OCI-LY7 (cell line): ENCODE data around the gene ARL8B. TPM values are rescaled to one million over a fixed set of nuclear protein-coding genes. Genes with fewer than 3 reads are reported as not detected.

Experiments used
- BruUV-seq: library from RNA; stranded (reverse); fragments of 400-500 nt; replicated peaks from 2 replicates; lab custom pipeline; 2021; lab: Mats Ljungman, UMichigan
- CTCF ChIA-PET: fragments of 300-600 bp; sonication (Branson Sonifier 250); formaldehyde crosslinking; loops from one replicate; lab custom pipeline; 2022; ENCODE audit warnings: antibody characterized with exemption; ENCODE audit not compliant: unreplicated experiment; lab: Charles Lee
- POLR2A ChIA-PET: fragments of 300-600 bp; sonication (Branson Sonifier 250); formaldehyde crosslinking; loops from one replicate; lab custom pipeline; 2022; ENCODE audit warnings: antibody characterized with exemption; lab: Charles Lee
- DNase-seq: peaks from one replicate; pipeline ENCODE4 v3.0.0-alpha.2; 2015; ENCODE audit warnings: low spot score
- H2AFZ ChIP-seq: fragments of 200-600 bp; sonication (generic), shearing (Covaris generic); 2 replicates; pipeline ENCODE4 v1.6.1; 2014; ENCODE audit warnings: mild to moderate bottlenecking, antibody characterized with exemption, low read length, moderate library complexity
- H3K27ac ChIP-seq: fragments of 200-600 bp; sonication (generic); 2 replicates; pipeline ENCODE4 v1.5.1; 2014; ENCODE audit warnings: mixed run types, low read depth, mild to moderate bottlenecking, moderate library complexity, low read length, inconsistent platforms; ENCODE audit not compliant: poor library complexity, severe bottlenecking
- H3K36me3 ChIP-seq: fragments of 200-600 bp; sonication (generic); 2 replicates; pipeline ENCODE4 v1.6.1; 2014; ENCODE audit warnings: mild to moderate bottlenecking, antibody characterized with exemption, low read length, moderate library complexity, mixed read lengths; ENCODE audit not compliant: insufficient read depth
- H3K4me1 ChIP-seq: fragments of 200-600 bp; sonication (generic); 2 replicates; pipeline ENCODE4 v1.5.1; 2014; ENCODE audit warnings: mild to moderate bottlenecking, low read length; ENCODE audit not compliant: insufficient read depth, poor library complexity, severe bottlenecking
- H3K4me2 ChIP-seq: fragments of 200-600 bp; sonication (generic); 2 replicates; pipeline ENCODE4 v1.6.1; 2014; ENCODE audit warnings: mild to moderate bottlenecking, low read length
- H3K4me3 ChIP-seq: fragments of 200-600 bp; sonication (generic); 2 replicates; pipeline ENCODE4 v1.5.1; 2014; ENCODE audit warnings: mild to moderate bottlenecking, low read depth, low read length; ENCODE audit not compliant: poor library complexity, severe bottlenecking
- H3K79me2 ChIP-seq: fragments of 200-600 bp; sonication (generic); 2 replicates; pipeline ENCODE4 v1.6.1; 2016; ENCODE audit warnings: low read depth, mild to moderate bottlenecking, low read length, moderate library complexity, mixed read lengths; ENCODE audit not compliant: insufficient read depth
- H3K9me2 ChIP-seq: fragments of 200-600 bp; sonication (generic); 2 replicates; pipeline ENCODE4 v1.6.1; 2016; ENCODE audit warnings: mild to moderate bottlenecking, low read length, mixed read lengths; ENCODE audit not compliant: insufficient read depth
- H3K9me3 ChIP-seq: fragments of 200-600 bp; sonication (generic); 2 replicates; pipeline ENCODE4 v1.6.1; 2014; ENCODE audit warnings: mild to moderate bottlenecking, mixed run types, low read length, mixed read lengths
- H4K20me1 ChIP-seq: fragments of 200-600 bp; sonication (generic); 2 replicates; pipeline ENCODE4 v1.6.1; 2014; ENCODE audit warnings: mild to moderate bottlenecking, antibody characterized with exemption, low read length, moderate library complexity, mixed read lengths; ENCODE audit not compliant: insufficient read depth
- EZH2phosphoT487 ChIP-seq: fragments of 200-600 bp; sonication (generic); IDR thresholded peaks from 2 replicates; pipeline ENCODE4 v1.6.1; 2018; ENCODE audit warnings: low read depth, borderline replicate concordance, mild to moderate bottlenecking, mixed run types, antibody characterized with exemption, low read length, moderate library complexity, mixed read lengths
- intact Hi-C: fragments of 100-400 bp; cut with micrococcal nuclease; formaldehyde crosslinking; loops from one replicate; pipeline ENCODE4 v1.10.0; 2022; ENCODE audit not compliant: unreplicated experiment
- total RNA-seq, 2 experiments: library from RNA; depleted of rRNA in 1 of 2; stranded (reverse); fragments of >200 nt in 1 of 2; shearing (Covaris generic) in 1 of 2; gene quantifications; 2 replicates each; pipeline ENCODE4 v1.2.3, GENCODE V29; 2014 to 2022
- TF ChIP-seq, protein P1 (sequence below): fragments of 200-600 bp; sonication (generic); conservative IDR thresholded peaks from 2 replicates; pipeline ENCODE4 v1.5.1; 2014; ENCODE audit warnings: mild to moderate bottlenecking, antibody characterized with exemption, low read length, moderate library complexity, mixed read lengths

Gene ARL8B
- total RNA-seq, 2 experiments from 2014 or later, result 27.1 to 60.4 TPM

DNA sequence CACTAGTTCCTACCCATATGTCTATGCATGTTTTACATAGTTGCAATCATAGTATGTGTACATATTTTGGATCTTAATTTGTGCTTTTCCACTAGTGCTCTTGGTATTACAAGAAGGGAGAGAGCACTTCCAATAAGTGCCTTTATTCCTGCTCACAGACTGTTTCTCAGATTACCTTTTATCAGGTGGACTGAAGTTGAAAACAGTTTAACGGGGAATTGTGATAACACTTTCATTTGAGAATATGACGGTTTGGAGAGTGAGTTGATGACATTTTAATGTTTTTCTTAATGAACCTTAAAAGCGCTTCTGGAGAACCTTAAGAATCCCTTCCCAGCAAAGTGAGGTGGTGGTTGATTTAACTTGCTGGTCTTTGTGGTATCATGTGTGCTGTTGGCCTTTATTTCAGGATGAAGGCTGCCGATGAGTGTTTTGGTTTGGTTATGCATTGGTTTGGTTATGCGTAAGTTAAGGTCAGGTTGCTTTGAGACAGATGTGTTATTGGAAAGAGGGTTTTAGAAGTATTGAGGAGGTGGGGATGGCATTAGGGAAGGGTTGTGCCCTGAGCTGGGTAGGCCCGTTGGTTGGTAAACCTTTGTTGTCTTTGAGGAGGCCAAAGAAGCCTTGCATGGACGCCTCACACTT, 68.2 kb downstream of the ARL8B start:
- TF ChIP-seq, protein P1, sequence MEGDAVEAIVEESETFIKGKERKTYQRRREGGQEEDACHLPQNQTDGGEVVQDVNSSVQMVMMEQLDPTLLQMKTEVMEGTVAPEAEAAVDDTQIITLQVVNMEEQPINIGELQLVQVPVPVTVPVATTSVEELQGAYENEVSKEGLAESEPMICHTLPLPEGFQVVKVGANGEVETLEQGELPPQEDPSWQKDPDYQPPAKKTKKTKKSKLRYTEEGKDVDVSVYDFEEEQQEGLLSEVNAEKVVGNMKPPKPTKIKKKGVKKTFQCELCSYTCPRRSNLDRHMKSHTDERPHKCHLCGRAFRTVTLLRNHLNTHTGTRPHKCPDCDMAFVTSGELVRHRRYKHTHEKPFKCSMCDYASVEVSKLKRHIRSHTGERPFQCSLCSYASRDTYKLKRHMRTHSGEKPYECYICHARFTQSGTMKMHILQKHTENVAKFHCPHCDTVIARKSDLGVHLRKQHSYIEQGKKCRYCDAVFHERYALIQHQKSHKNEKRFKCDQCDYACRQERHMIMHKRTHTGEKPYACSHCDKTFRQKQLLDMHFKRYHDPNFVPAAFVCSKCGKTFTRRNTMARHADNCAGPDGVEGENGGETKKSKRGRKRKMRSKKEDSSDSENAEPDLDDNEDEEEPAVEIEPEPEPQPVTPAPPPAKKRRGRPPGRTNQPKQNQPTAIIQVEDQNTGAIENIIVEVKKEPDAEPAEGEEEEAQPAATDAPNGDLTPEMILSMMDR, result no peak
- TF ChIP-seq EZH2phosphoT487, result no peak
- Histone ChIP-seq H3K4me2 (peak overlapping the region; percentile 69), H3K79me2 (peaks cover 86% of the 10 kb centered on the region), H3K9me2 (no peaks in the 10 kb centered on the region), H4K20me1 (peaks cover 24% of the 10 kb centered on the region; the same call in 1 of the 2 replicates), H3K36me3 (peaks cover 75% of the 10 kb centered on the region), H3K27ac (peak overlapping the region; percentile 99), H3K4me3 (peak overlapping the region; percentile 98), H2AFZ (no peak overlapping the region), H3K4me1 (peaks cover 53% of the 10 kb centered on the region), H3K9me3 (no peaks in the 10 kb centered on the region)
- ChIA-PET POLR2A (interaction anchor here (0.6 to 13.5 kb wide), 8 partner anchors 3 to 208 kb away, joined by 3 to 444 read pairs (median 5); partner anchors contain the start of gene EDEM1), CTCF (no interaction called here)
- BruUV-seq, result no TSS peak
- intact Hi-C loops, result loop anchor here (1.0 kb wide), 1 partner anchor 67 kb away; no protein-coding TSS in a partner anchor
- peak; percentile 54 for DNase-seq

DNA sequence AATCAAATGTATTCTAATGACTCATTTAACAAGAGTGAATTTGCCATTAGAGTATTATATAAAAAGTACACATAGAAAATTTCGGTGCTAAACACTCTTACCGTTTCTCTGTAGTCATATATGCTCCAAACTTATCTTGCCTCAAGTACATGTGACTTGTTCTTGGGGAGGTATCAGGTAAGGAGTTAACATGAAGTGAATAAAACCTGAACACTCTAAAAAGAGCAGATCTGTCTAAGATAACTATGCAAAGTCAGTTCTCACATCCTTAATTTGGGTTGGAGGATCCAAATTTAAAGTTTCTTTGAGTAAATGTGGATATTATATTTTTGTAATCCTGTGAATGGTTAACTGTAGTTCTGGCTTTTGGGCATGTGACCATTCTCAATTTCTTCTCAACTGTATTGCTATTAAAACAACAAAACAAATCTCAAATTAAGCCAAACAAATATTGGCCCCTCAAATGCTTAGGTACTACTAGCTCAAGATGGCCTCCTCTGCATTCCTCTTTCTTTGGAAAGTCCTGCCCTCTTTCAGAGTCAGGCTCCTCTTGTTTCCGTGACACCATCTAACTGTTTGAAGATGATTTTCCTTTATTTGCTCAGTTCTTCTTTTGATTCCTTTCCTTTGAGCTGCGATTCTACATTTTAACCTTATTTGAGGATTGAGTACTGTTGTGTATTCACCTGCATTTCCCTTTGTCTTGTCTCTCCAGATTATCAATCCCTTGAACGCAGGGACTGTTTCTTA, 69.6 kb downstream of the ARL8B start:
- H3K36me3 ChIP-seq, result peaks cover 89% of the 10 kb centered on the region
- peak overlapping the region; percentile 98 for H3K4me3 ChIP-seq
- intact Hi-C loops, result no loop called here
- H3K9me2 ChIP-seq, result no peaks in the 10 kb centered on the region
- H3K79me2 ChIP-seq, result peaks cover 95% of the 10 kb centered on the region
- CTCF ChIA-PET, result interaction anchor here (1.1 kb wide), 1 partner anchor 10 kb away, joined by 5 read pairs; no protein-coding TSS in a partner anchor
- peak overlapping the region; percentile 69 for H3K4me2 ChIP-seq
- H3K9me3 ChIP-seq, result no peaks in the 10 kb centered on the region
- TF ChIP-seq, protein P1, result no peak
- TF ChIP-seq EZH2phosphoT487, result no peak
- H3K4me1 ChIP-seq, result peaks cover 55% of the 10 kb centered on the region
- peak; percentile 63 for DNase-seq
- POLR2A ChIA-PET, result interaction anchor here (0.6 to 11.4 kb wide), 8 partner anchors 8 to 69 kb away, joined by 4 to 444 read pairs (median 7); partner anchors contain the start of genes ARL8B and EDEM1
- H3K27ac ChIP-seq, result peak overlapping the region; percentile 99
- no peak overlapping the region for H2AFZ ChIP-seq
- BruUV-seq, result no TSS peak
- peaks cover 24% of the 10 kb centered on the region; the same call in 1 of the 2 replicates for H4K20me1 ChIP-seq
